HepG2 (cell line): ENCODE data around the gene IGFLR1. TPM values are rescaled to one million over a fixed set of nuclear protein-coding genes. Genes with fewer than 3 reads are reported as not detected.

ENCODE experiments used
- CEBPZ ChIP-seq: IDR thresholded peaks from 2 replicates; pipeline ENCODE4 v1.6.1; 2012; ENCODE audit warnings: low read length, improper control_type of control experiment
- HDAC2 ChIP-seq: sonication (generic); formaldehyde crosslinking; IDR thresholded peaks from 2 replicates; pipeline ENCODE4 v1.4.0; 2020; ENCODE audit warnings: missing genetic modification reagents
- HMG20A ChIP-seq: IDR thresholded peaks from 2 replicates; pipeline ENCODE4 v1.6.1; 2016; ENCODE audit warnings: borderline replicate concordance
- HNF4G ChIP-seq, 2 experiments: sonication (generic) in 1 of 2; formaldehyde crosslinking in 1 of 2; IDR thresholded peaks; 2 replicates each; pipeline versions ENCODE4 v1.4.0 to v1.6.1; 2011 to 2020; ENCODE audit warnings: borderline replicate concordance in 2 of 2, low read depth in 2 of 2, mild to moderate bottlenecking in 2 of 2, low read length in 1 of 2, missing genetic modification reagents in 1 of 2, moderate library complexity in 1 of 2
- PCBP1 ChIP-seq: fragments of 200-400 bp; formaldehyde crosslinking; IDR thresholded peaks from 2 replicates; pipeline ENCODE4 v1.6.1; 2017; ENCODE audit warnings: mild to moderate bottlenecking, low read depth, low read length, borderline replicate concordance
- PHB2 ChIP-seq: fragments of 450-650 bp; IDR thresholded peaks from 2 replicates; pipeline ENCODE4 v1.6.1; 2018; ENCODE audit not compliant: partially characterized antibody
- SALL1 ChIP-seq: sonication (generic); formaldehyde crosslinking; IDR thresholded peaks from 2 replicates; pipeline ENCODE4 v1.8.0; 2022; ENCODE audit warnings: mild to moderate bottlenecking, missing genetic modification reagents
- SOX5 ChIP-seq: IDR thresholded peaks from 2 replicates; pipeline ENCODE4 v1.6.1; 2016; ENCODE audit warnings: borderline replicate concordance
- TBX2 ChIP-seq: sonication (generic); formaldehyde crosslinking; IDR thresholded peaks from 2 replicates; pipeline ENCODE4 v1.5.0; 2020; ENCODE audit warnings: missing genetic modification reagents, mild to moderate bottlenecking, borderline replicate concordance
- ZBTB4 ChIP-seq: sonication (generic); formaldehyde crosslinking; IDR thresholded peaks from 2 replicates; pipeline ENCODE4 v1.4.0; 2020; ENCODE audit warnings: missing genetic modification reagents, mild to moderate bottlenecking, borderline replicate concordance
- ZBTB49 ChIP-seq: sonication (generic); formaldehyde crosslinking; IDR thresholded peaks from 2 replicates; pipeline ENCODE4 v1.4.0; 2020; ENCODE audit warnings: missing genetic modification reagents, borderline replicate concordance
- ZNF264 ChIP-seq: sonication (generic); formaldehyde crosslinking; IDR thresholded peaks from 2 replicates; pipeline ENCODE4 v1.4.0; 2020; ENCODE audit warnings: missing genetic modification reagents
- ZNF431 ChIP-seq: sonication (generic); formaldehyde crosslinking; IDR thresholded peaks from 2 replicates; pipeline ENCODE4 v1.9.0; 2022; ENCODE audit warnings: missing genetic modification reagents, low read depth, mild to moderate bottlenecking, borderline replicate concordance
- ZNF709 ChIP-seq: sonication (generic); formaldehyde crosslinking; IDR thresholded peaks from 2 replicates; pipeline ENCODE4 v1.5.0; 2020; ENCODE audit warnings: mild to moderate bottlenecking, missing genetic modification reagents
- polyA plus RNA-seq, 8 experiments: library from polyadenylated mRNA; depleted of rRNA in 3 of 8; stranded (reverse) in 7 of 8; unstranded in 1 of 8; fragments of >200 nt; fragmentation: Illumina TruSeq in 4 of 8; extraction: Trizol in 4 of 8; gene quantifications; 2 replicates each; pipeline versions ENCODE4 v1.2.1 to v1.2.3, GENCODE V29; 2011 to 2016; ENCODE audit warnings: low read depth in 4 of 8, missing spikeins in 1 of 8, mixed read lengths in 1 of 8; ENCODE audit not compliant: insufficient read depth in 1 of 8
- total RNA-seq, 5 experiments: library from RNA; depleted of rRNA; stranded (reverse); fragments of >200 nt; fragmentation: Illumina TruSeq; extraction: Trizol; gene quantifications; 2 replicates each; pipeline ENCODE4 v1.2.3, GENCODE V29; 2016; ENCODE audit warnings: low read depth in 1 of 5
- TF ChIP-seq, protein P1 (sequence below): sonication (generic); formaldehyde crosslinking; IDR thresholded peaks from 2 replicates; pipeline ENCODE4 v1.5.0; 2020; ENCODE audit warnings: mild to moderate bottlenecking, missing genetic modification reagents, borderline replicate concordance

The IGFLR1 gene
- total and polyA plus RNA-seq, 2 of the 13 experiments (the other 11 are each of a cell fraction or from before 2014, with no cell fraction given), result 5.4 to 8.9 TPM

GRCh38 chr19:35696835-35697234, 45.4 kb downstream of the IGFLR1 start (continued):
- peak; percentile 21; the same call in 1 of the 2 replicates for TF ChIP-seq HNF4G (IDR thresholded peaks at IDR 0.05; ENCODE audit: borderline replicate concordance, low read depth, low read length)
- no peak for TF ChIP-seq HNF4G (CRISPR knock-in tag; IDR thresholded peaks at IDR 0.05; ENCODE audit: borderline replicate concordance, low read depth)
- no peak for TF ChIP-seq ZNF431 (CRISPR knock-in tag)
- no peak for TF ChIP-seq CEBPZ
- TF ChIP-seq ZNF709 (CRISPR knock-in tag), result no peak
- TF ChIP-seq ZBTB4 (CRISPR knock-in tag), result peak; percentile 47; the same call in 1 of the 2 replicates
- peak; percentile 89 for TF ChIP-seq SOX5 (CRISPR knock-in tag)
- TF ChIP-seq, protein P1, sequence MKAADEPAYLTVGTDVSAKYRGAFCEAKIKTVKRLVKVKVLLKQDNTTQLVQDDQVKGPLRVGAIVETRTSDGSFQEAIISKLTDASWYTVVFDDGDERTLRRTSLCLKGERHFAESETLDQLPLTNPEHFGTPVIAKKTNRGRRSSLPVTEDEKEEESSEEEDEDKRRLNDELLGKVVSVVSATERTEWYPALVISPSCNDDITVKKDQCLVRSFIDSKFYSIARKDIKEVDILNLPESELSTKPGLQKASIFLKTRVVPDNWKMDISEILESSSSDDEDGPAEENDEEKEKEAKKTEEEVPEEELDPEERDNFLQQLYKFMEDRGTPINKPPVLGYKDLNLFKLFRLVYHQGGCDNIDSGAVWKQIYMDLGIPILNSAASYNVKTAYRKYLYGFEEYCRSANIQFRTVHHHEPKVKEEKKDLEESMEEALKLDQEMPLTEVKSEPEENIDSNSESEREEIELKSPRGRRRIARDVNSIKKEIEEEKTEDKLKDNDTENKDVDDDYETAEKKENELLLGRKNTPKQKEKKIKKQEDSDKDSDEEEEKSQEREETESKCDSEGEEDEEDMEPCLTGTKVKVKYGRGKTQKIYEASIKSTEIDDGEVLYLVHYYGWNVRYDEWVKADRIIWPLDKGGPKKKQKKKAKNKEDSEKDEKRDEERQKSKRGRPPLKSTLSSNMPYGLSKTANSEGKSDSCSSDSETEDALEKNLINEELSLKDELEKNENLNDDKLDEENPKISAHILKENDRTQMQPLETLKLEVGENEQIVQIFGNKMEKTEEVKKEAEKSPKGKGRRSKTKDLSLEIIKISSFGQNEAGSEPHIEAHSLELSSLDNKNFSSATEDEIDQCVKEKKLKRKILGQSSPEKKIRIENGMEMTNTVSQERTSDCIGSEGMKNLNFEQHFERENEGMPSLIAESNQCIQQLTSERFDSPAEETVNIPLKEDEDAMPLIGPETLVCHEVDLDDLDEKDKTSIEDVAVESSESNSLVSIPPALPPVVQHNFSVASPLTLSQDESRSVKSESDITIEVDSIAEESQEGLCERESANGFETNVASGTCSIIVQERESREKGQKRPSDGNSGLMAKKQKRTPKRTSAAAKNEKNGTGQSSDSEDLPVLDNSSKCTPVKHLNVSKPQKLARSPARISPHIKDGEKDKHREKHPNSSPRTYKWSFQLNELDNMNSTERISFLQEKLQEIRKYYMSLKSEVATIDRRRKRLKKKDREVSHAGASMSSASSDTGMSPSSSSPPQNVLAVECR (CRISPR knock-in tag), result peak; percentile 17; the same call in 1 of the 2 replicates
- TF ChIP-seq PCBP1, result no peak
- TF ChIP-seq HDAC2 (CRISPR knock-in tag), result peak; percentile 23; the same call in 1 of the 2 replicates
- no peak for TF ChIP-seq ZNF264
- no peak for TF ChIP-seq PHB2
- TF ChIP-seq SALL1, result peak; percentile 40; the same call in 1 of the 2 replicates
- TF ChIP-seq HMG20A, result peak; percentile 43; the same call in 1 of the 2 replicates
- peak; percentile 45; the same call in 1 of the 2 replicates for TF ChIP-seq TBX2
- TF ChIP-seq ZBTB49 (CRISPR knock-in tag), result no peak
